ENCODE results near the gene KPNA2.
A peak's percentile ranks its signal among the peaks of the same experiment; 100 is the strongest.
"Not testable (repeated sequence)": the region's sequence is repeated elsewhere in the genome, so short reads cannot be mapped to it uniquely, and the experiment has no call there.

The KPNA2 gene

DNA sequence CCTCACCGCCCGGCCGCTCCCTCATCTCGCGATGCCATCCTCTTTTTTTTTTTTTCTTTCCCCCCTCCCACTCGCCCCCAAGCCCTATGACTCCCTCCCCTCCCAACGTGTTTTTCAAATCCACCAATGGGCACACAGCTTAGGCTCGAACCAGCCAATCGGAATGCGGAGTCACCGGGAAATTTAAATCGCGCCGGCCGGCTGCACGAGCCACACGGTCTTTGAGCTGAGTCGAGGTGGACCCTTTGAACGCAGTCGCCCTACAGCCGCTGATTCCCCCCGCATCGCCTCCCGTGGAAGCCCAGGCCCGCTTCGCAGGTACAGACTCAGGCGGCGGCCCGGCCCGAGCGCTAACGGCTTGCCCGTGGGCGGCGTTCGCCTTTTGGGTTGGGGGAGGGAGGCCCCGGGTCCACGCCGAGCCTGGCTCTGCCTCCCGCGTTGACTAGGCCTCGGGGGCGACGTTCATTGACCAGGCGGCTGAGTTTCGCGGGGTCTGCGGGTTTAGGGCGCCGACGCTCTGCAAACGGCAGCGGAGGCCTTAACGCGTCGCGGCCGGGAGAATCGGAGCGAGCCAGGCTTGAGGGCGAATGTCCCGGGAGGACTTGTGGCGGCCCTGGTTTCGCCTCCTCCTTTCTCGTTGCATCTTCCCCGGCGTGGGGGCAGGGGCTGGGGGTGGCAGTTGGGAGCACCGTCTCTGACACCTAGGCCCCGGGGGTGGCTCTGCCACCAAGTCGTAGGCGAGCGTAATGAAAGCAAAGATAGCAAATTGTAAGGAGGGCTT is at the start of gene KPNA2:
TSS of gene KPNA2 (plus strand) at position 213 of the 781 bp plus-strand sequence. CDS start 1,398 bp downstream, outside the sequence.
- peak; percentile 87 to 93 for DNase-seq

GRCh38 chr17:67990909-67991308 is 44.6 kb upstream of the KPNA2 start:
- DNase-seq, result no peak

DNA sequence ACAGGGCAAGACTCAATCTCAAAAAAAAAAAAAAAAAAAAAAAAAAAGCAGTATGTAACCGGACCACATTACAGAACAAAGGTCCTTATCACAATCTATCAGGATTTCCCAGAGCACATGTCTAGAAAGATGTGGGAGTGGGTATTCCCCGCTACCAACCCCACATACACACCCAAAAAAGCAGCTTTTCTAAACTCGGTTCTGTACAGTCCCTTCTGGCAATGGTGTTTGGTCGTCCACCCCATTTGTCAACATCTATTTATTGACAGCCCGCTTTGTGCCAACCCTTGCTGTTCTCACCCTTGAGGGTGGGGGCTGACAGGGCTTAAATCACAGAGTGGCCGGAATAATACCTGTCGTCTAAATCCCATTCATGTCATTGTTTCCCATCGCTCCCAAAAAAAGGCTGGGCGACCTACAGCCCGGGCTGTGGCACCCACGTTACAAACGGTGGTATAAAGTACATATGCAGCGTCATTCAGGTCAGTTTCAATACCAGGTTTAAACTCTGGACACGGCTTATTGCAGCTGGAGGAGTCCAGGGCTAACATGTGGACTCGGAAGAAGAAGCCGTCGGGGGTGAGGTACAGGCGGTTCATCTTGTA is 42.9 kb upstream of the KPNA2 start:
- DNase-seq, result no peak

DNA sequence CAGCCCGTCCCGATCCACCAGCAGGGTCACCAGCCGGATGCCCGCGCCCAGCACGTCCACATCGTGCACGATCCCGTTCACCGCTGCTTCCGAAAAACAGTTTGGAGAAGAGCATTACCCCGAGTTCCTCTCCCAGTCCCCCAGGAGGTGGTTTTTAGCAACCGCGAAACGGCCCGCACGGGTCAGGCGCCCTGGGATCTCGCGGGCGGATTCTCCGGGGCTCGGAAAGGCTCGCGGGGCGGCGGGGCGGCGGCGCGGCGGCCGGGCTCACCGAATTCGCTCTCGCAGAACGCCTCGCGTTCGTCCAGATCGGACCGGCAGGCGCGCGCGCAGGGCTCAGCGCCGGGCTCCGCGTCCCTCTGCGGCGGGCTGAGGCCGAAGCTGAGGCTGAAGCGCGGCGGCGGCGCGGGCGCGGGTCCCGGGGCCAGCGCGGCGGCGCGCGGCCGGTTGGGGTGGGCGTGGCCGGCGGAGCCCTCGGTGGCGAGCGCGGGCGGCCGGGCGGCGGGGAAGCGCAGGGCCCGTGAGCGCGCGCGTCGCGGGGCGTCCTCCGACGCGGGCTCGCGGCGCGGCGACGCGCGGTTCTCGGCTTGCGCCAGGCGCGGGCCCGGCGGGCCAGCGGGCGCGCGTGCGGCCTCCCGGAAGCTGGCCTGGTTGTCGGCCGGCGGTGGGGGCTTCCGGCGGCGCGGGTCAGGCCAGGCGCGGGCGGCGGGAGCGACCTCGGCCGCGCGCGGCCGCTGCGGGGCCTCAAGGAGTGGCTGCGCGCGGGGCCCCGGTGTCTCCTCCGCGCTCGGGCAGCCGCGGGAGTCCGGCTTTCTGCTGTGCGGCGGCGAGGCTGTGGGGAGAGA is 42.2 kb upstream of the KPNA2 start:
- peak; percentile 44 to 86 for DNase-seq

DNA sequence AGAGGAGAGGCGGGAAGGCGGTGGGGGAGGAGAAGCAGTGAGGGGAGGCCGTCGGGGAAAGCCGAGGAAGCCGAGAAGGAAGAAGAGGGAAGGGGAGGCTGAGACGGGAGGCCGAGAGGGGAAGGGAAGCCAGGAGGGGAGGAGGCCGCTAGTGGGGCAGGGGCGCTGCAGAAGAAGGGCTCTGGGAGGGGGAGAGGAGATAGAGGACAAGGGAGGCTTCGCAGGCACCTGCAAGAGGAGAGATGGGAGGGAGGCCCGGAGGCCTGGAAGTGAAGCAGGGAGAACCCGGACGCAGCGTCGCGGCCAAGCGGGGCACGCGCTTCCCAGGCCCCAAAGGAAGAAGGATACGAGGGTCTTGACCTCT is 41.6 kb upstream of the KPNA2 start:
- no peak for DNase-seq

- no peak for DNase-seq
Observed at GRCh38 chr17:67994817-67995569, 40.5 kb upstream of the KPNA2 start.

DNA sequence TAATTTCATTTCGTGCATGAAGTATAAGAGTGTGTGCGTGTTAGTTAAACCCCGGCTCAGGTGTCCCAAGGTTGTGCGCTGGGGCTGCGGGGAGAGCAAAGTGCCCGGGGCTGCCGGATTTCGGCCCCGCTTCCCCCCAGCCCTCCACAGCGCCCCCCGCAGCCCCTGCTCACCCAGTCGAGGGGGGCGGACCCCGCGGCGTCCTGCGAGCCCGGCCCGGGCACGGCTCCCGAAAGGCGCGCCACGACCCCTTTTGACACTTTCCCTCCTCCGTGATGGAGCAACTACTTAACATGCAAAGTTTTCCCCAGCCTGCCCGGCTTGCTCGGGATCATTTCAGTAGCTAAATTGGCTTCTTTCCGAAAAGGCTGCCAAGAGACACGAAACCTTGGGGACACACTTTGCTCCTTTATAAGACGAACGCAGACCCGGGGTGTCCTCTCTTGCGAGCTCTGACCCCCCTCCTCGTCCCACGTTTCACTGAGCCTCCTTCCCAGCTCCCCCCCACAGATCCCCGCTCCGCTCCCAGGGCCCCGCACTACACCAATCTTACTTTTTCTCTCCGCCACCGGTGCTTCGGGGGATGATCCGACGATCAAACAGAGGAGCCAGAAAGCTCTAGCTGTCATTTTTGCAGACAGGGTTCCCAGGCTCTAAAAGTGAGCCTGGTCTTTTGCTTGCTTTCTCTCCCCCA is 39.8 kb upstream of the KPNA2 start:
- DNase-seq, result peak in 1 of 2 donors; percentile 44

DNA sequence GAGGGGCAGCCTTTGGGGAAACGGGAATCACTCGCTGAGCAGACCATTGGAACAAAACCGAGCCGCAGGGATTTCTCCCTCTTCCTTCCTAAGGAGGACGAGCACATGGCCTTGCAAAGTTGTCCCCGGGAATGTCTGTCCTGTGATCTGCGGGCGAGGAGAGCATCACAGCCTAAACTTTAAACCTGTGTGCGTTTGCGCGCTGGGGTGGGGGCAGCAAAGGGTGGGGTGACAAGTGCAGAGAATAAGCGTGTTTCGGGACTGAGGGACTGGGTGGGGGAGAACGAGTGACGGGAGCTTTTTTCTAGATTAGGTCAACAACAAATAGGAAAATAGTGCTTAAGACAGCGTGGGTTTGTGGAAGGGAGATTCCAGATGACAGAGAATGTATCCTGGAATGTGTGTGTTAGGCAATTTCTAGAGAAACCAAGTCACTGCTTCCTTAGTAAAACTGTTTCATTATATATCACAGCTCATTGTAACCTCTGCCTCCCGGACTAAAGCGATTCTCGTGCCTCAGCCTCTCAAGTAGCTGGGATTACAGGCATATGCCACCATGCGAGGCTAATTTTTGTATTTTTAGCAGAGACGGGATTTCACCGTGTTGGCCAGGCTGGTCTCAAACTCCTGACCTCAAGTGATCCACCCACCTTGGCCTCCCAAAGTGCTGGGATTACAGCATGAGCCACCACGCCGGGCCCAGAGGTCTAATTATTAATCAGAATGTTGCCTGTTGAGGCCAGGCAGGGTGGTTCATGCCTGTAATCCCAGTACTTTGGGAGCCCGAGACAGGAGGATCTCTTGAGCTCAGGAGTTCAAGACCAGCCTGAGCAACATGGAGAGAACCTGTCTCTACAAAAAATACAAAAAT is 39.0 kb upstream of the KPNA2 start, which contains the start of gene C17orf58:
TSS of gene C17orf58 (minus strand) at position 169 of the 871 bp plus-strand sequence. CDS start 271 bp downstream, outside the sequence.
- not testable (repeated sequence) for DNase-seq

DNA sequence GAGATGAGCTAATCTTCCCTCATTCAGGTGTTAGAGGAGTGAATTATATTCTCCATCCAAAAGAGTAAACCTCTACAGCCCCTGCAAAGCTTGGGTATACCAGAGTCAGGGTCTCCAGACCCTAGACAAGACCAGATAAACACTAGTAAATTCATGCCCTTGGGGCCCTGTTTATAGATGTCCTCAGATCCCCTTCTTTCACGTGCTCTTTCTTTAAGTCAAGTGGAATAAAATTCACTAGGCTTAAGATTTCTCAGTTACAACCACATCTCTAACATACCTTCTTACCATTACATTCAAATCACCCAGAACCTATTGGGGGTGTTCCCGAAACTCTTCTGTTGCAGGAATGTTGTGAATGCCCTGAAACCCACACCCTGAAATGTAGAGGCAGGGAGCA is 37.1 kb upstream of the KPNA2 start:
- no peak for DNase-seq

DNA sequence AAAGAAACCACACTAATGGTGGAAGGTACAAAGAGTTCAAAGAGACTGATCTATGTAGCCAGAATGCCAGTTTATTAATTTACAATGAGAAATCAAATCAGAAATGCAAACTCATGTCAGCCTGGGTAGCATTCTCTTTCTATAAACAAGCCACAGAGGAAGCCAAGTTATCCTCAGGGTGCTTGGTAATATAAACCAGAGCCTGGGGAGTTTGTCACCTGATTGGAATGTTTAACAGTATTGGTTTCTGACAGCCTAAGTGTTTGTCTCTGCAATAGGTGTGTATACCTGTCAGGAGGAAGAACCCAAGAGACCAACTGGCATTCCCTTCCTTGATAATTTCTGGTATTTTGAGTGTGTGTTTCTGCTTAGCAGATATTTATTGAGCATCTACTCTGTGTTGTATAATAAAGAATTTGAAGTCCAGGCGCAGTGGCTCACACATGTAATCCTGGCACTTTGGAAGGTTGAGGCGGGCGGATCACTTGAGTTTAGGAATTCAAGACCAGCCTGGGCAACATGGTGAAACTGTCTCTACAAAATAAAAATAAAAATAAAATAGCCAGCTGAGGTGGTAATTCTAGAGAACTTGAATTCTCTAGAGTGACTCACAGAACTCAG is 36.1 kb upstream of the KPNA2 start:
- DNase-seq, result no peak

GRCh38 chr17:68004201-68004600 is 31.3 kb upstream of the KPNA2 start:
- DNase-seq, result no peak

- no peak for DNase-seq
Observed at GRCh38 chr17:68006797-68007196, 28.7 kb upstream of the KPNA2 start.

- DNase-seq, result peak; percentile 35 to 37
Observed at GRCh38 chr17:68011199-68011665, 24.3 kb upstream of the KPNA2 start.

GRCh38 chr17:68013385-68013784 is 22.1 kb upstream of the KPNA2 start:
- DNase-seq, result no peak

DNA sequence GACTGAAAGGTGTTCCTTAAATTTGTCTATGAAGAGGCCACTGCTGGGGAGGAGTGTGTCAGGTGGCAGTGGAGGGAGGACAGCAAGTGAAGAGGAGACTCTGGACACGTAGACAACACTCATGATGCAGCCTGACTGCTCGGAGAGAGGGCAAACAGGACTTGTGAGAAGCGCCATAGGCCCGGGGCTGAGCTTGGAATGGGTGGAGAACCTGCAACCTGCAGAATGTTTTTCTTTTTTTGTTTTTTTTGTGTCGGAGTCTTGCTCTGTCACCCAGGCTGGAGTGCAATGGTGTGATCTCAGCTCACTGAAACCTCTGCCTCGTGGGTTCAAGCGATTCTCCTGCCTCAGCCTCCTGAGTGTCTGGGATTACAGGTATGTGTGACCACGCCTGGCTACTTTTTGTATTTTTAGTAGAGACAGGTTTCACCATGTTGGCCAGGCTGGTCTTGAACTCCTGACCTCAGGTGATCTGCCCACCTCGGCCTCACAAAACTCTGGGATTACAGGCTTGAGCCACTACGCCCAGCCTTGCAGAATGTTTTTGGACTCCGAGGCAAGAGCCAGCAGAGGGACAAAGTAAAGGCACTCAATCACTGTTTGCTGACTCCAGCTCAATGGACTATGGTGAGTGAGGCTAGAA is 20.3 kb upstream of the KPNA2 start:
- no peak for DNase-seq

DNA sequence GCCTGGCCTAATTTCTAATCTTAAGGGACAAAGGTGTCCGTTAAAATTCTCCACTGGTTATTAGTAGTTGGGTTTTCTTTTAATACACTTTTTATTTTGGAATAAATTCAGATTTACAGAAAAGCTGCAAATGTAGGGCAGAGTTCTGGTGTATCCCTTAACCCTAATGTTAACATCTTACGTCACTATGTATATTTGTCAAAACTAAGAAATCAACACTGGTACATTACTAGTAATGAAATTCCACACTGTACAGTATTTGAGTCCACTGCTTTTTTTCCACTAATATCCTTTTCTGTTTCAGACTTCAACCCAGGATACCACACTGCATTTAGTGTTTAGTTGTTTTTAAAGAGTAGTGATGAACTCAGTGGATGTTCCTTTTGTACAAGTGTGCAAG is 18.7 kb upstream of the KPNA2 start:
- no peak for DNase-seq

- not testable (repeated sequence) for DNase-seq
Observed at GRCh38 chr17:68018493-68018892, 17.0 kb upstream of the KPNA2 start.

DNA sequence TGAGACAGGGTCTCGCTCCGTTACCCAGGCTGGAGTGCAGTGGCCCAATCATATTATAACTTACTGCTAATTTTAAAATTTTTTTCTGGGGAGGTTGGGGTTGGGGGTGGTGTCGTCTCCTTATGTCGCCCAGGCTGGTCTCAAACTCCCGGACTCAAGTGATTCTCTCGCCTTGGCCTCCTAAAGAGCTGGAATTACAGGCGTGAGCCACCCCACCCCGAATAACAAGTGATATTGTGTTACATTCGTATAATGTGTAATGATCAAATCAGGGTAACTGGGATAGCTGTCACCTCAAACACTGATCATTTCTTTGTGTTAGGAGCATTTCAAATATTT is 16.2 kb upstream of the KPNA2 start:
- DNase-seq, result no peak

- peak; percentile 86 to 96 for DNase-seq
Observed at GRCh38 chr17:68019675-68020408, 15.7 kb upstream of the KPNA2 start.

Measured in bone marrow (tissue), 2 donors.